Astrocyte of the cerebellum (primary cell): Measurements from ENCODE around the gene PCDHAC1.

Experiments
- DNase-seq: peaks from one replicate; pipeline ENCODE4 v3.0.0-alpha.2; 2011; ENCODE audit warnings: low read depth
- H3K4me3 ChIP-seq: 2 replicates; pipeline ENCODE4 v1.5.1; 2011; ENCODE audit warnings: mild to moderate bottlenecking, low read depth, low read length, moderate library complexity
- CTCF ChIP-seq: IDR thresholded peaks from 2 replicates; pipeline ENCODE4 v1.5.1; 2012; ENCODE audit warnings: low read length, low read depth, moderate library complexity, mild to moderate bottlenecking; ENCODE audit errors: missing control alignments
- in situ Hi-C: cut with HindIII; loops from 2 replicates; pipeline ENCODE4 v1.10.0; 2017; ENCODE audit warnings: low sequenced_read_pairs

The PCDHAC1 gene

DNA sequence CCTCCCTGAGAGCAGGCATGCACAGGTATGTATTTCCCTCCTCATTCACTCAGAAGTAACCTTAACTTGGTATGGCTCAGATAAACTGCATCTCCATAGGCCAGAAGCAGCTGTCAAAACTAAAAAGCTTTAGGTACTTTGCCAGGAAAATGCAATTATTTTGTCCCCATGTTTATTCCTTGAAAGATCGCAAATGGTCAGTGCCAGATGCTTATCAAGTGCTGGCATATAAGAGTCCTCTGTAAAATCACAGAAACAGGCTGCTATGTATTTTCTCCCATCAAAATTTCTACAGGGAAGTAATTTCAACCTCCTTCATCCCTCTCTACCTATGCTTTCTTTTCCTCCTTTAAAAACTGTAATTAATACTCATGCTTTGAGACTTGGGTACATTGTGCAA lies 52.9 kb downstream of the PCDHAC1 start:
- no peak overlapping the region for H3K4me3 ChIP-seq
- DNase-seq = no peak
- in situ Hi-C loops = no loop called here
- no peak for TF ChIP-seq CTCF
